Inflammatory macrophage treated with lipopolysaccharide for 4 hours (primary cell): ENCODE results near the gene LILRA5.

Source experiments
- DNase-seq: peaks from one replicate; pipeline ENCODE4 v3.0.0-alpha.2; 2020

Gene LILRA5

GRCh38 chr19:54271587-54271986, 41.4 kb downstream of the LILRA5 start:
- DNase-seq: peak; percentile 93

- peak; percentile 97 for DNase-seq
Observed at GRCh38 chr19:54271106-54271505, 41.9 kb downstream of the LILRA5 start.

DNA sequence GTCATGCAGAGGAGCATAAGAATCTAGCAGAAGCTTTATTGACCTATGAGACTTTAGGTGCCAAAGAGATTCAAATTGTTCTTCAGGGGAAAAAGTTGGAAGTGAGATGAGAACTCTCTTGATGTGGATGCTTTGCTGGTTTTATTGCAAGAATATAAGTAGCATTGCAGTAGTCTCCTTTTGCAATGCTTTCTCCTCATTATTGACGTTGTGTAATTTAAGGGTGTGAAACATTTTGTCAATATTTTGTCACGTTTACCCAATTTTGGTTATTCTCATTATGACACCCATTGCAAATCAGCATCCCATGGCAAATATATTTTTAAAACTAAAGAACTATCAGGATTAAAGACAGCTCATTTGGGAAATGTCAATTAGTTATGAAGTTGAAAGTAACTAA, 44.0 kb downstream of the LILRA5 start:
- DNase-seq: peak; percentile 85

DNA sequence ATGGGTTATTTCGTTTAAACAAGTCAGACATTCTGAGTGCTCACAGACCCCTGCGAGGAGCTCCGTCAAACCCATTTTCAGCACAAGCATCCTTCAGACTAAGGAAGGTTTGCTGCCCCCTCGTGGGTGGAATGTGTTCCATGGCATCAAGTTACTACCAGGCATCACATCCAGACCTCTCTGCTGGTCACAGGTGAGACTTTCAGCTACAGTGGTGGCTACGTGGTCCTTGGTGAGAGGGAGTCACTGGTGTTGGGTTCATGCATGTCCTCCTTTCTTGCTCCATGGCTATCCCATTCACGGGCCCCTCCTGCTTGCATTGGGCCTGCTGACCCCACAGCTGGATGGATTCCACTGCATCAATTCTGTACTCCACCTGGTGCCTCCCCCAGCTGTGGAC, 46.8 kb downstream of the LILRA5 start:
- DNase-seq: peak; percentile 78

GRCh38 chr19:54262470-54262869, 50.5 kb downstream of the LILRA5 start:
- DNase-seq: no peak

GRCh38 chr19:54262066-54262465, 50.9 kb downstream of the LILRA5 start:
- DNase-seq: no peak

GRCh38 chr19:54257116-54257480, 55.9 kb downstream of the LILRA5 start, which contains the start of gene LILRB5:
Gene LILRB5, minus strand, starts transcription at chr19:54257273. Its CDS starts 80 bp downstream, at chr19:54257193.
- no peak for DNase-seq
